Activated T-cell treated with anti-CD3 and anti-CD28 coated beads for 1 hour (primary cell): Measurements from ENCODE around the gene AGBL5.
"Not testable (repeated sequence)": the region's sequence is repeated elsewhere in the genome, so short reads cannot be mapped to it uniquely, and the experiment has no call there.

Experiments
- DNase-seq: peaks from one replicate; pipeline ENCODE4 v3.0.0-alpha.2; 2020; ENCODE audit warnings: low read depth

Gene AGBL5

GRCh38 chr2:27118525-27119329 is 67.3 kb downstream of the AGBL5 start, which contains the start of gene CGREF1:
Gene CGREF1 (minus strand): TSS chr2:27119128. CDS start chr2:27104366, 14,762 bp downstream.
- no peak for DNase-seq

GRCh38 chr2:27119330-27119670 is 67.8 kb downstream of the AGBL5 start:
- not testable (repeated sequence) for DNase-seq
